B cell (primary cell): ENCODE measurements around the gene SLFN11. TPM values are rescaled to one million over a fixed set of nuclear protein-coding genes. Genes with fewer than 3 reads are reported as not detected.
A peak's percentile ranks its signal among the peaks of the same experiment; 100 is the strongest.

ENCODE experiments used
- ATAC-seq: fragments of 200-7000 bp; cut with Tn5 transposase; one replicate; pipeline ENCODE4 v1.10.0; 2021; ENCODE audit warnings: low read depth, mild to moderate bottlenecking, moderate number of reproducible peaks, moderate library complexity
- CTCF ChIA-PET: fragments of 350-600 bp; sonication (Branson Sonifier 250); formaldehyde crosslinking; loops from one replicate; lab custom pipeline; 2021; ENCODE audit warnings: antibody characterized with exemption, inconsistent platforms; lab: Charles Lee
- POLR2A ChIA-PET: fragments of 350-600 bp; sonication (Branson Sonifier 250); formaldehyde crosslinking; loops from one replicate; lab custom pipeline; 2021; ENCODE audit warnings: antibody characterized with exemption; lab: Charles Lee
- DNase-seq: peaks from one replicate; pipeline ENCODE4 v3.0.0; 2013
- H2AFZ ChIP-seq: 2 replicates; pipeline ENCODE4 v1.6.1; 2012; ENCODE audit warnings: mild to moderate bottlenecking, low read depth, low read length; ENCODE audit not compliant: insufficient read depth, poor library complexity, severe bottlenecking
- H3K27ac ChIP-seq, 2 donors: 1 replicate in 1 of 2; 2 replicates in 1 of 2; pipeline ENCODE4 v1.5.1; 2012 to 2013; ENCODE audit warnings: low read length in 2 of 2, mild to moderate bottlenecking in 2 of 2, moderate library complexity in 1 of 2
- H3K27me3 ChIP-seq, 4 experiments: fragments of 200-600 bp in 1 of 4; sonication (generic) in 1 of 4; replicated peaks in 1 of 4; 1 replicate in 2 of 4; 2 replicates in 2 of 4; pipeline versions ENCODE4 v1.6.1 to v1.7.0; 2013 to 2016; ENCODE audit warnings: low read length in 3 of 4, mild to moderate bottlenecking in 2 of 4, mixed read lengths in 1 of 4, moderate library complexity in 1 of 4; ENCODE audit not compliant: insufficient read depth in 4 of 4, control insufficient read depth in 3 of 4; ENCODE audit errors: control extremely low read depth in 1 of 4
- H3K36me3 ChIP-seq, 2 experiments: replicated peaks in 1 of 2; 1 replicate in 1 of 2; 2 replicates in 1 of 2; pipeline versions ENCODE4 v1.6.1 to v1.7.1; 2013; ENCODE audit warnings: low read length in 1 of 2; ENCODE audit not compliant: insufficient read depth in 2 of 2, control insufficient read depth in 1 of 2; ENCODE audit errors: control extremely low read depth in 1 of 2, extremely low read depth in 1 of 2
- H3K4me1 ChIP-seq, 2 donors: fragments of 200-600 bp in 1 of 2; sonication (generic) in 1 of 2; 1 replicate in 1 of 2; 2 replicates in 1 of 2; pipeline versions ENCODE4 v1.5.1 to v1.6.1; 2013 to 2017; ENCODE audit warnings: low read length in 2 of 2; ENCODE audit not compliant: control insufficient read depth in 2 of 2, insufficient read depth in 2 of 2
- H3K4me2 ChIP-seq: replicated peaks from 2 replicates; pipeline ENCODE3; 2012; ENCODE audit warnings: mild to moderate bottlenecking, low read depth, low read length; ENCODE audit not compliant: poor library complexity, severe bottlenecking
- H3K4me3 ChIP-seq, 5 experiments: fragments of 200-600 bp in 1 of 5; sonication (generic) in 1 of 5; 1 replicate in 3 of 5; 2 replicates in 2 of 5; pipeline versions ENCODE4 v1.5.1 to v1.7.0; 2011 to 2016; ENCODE audit warnings: low read length in 4 of 5, mild to moderate bottlenecking in 4 of 5, low read depth in 2 of 5, control low read depth in 1 of 5, moderate library complexity in 1 of 5; ENCODE audit not compliant: insufficient read depth in 1 of 5; ENCODE audit errors: control extremely low read depth in 1 of 5, extremely low read depth in 1 of 5
- H3K79me2 ChIP-seq: fragments of 200-600 bp; sonication (generic); one replicate; pipeline ENCODE4 v1.6.0; 2016; ENCODE audit warnings: low read length; ENCODE audit not compliant: control insufficient read depth, insufficient read depth
- H3K9ac ChIP-seq: fragments of 200-600 bp; sonication (generic); 2 replicates; pipeline ENCODE4 v1.6.1; 2017; ENCODE audit warnings: mild to moderate bottlenecking, low read length, moderate library complexity
- H3K9me3 ChIP-seq, 3 donors: one replicate each; pipeline versions ENCODE4 v1.6.1 to v1.7.1; 2013; ENCODE audit warnings: low read length in 2 of 3; ENCODE audit not compliant: control insufficient read depth in 2 of 3, insufficient read depth in 1 of 3; ENCODE audit errors: control extremely low read depth in 1 of 3
- H4K20me1 ChIP-seq: 2 replicates; pipeline ENCODE4 v1.6.0; 2012; ENCODE audit warnings: mild to moderate bottlenecking, low read length; ENCODE audit not compliant: insufficient read depth, control insufficient read depth, poor library complexity, severe bottlenecking
- H3K27ac Mint-ChIP-seq: one replicate; pipeline ENCODE4 v1.8.0; 2021; ENCODE audit warnings: mixed read lengths
- H3K27me3 Mint-ChIP-seq: one replicate; pipeline ENCODE4 v1.8.0; 2021; ENCODE audit warnings: mixed read lengths
- H3K4me1 Mint-ChIP-seq: one replicate; pipeline ENCODE4 v1.8.0; 2021; ENCODE audit warnings: mixed read lengths
- H3K4me3 Mint-ChIP-seq: one replicate; pipeline ENCODE4 v1.8.0; 2021; ENCODE audit warnings: mixed read lengths
- H3K9me3 Mint-ChIP-seq: one replicate; pipeline ENCODE4 v1.8.0; 2022; ENCODE audit warnings: mixed read lengths; ENCODE audit not compliant: insufficient read depth
- EZH2 ChIP-seq: IDR thresholded peaks from 2 replicates; pipeline ENCODE4 v1.6.1; 2012; ENCODE audit warnings: borderline replicate concordance, low read depth, mild to moderate bottlenecking, moderate library complexity, low read length; ENCODE audit not compliant: insufficient read depth, poor library complexity, severe bottlenecking
- WGBS: methylation state at CpG from one replicate; pipeline ENCODE4 v1.1.5; 2013; ENCODE audit warnings: missing lambda C conversion rate; ENCODE audit not compliant: insufficient coverage; 5-methylcytosine and 5-hydroxymethylcytosine counted together
- intact Hi-C: fragments of 100-400 bp; cut with micrococcal nuclease; formaldehyde crosslinking; loops from one replicate; pipeline ENCODE4 v1.10.0; 2022
- polyA plus RNA-seq: library from polyadenylated mRNA; depleted of rRNA; stranded (reverse); fragments of >200 nt; gene quantifications from 2 replicates; pipeline ENCODE4 v1.2.3, GENCODE V29; 2012
- total RNA-seq, 2 donors: library from RNA; stranded (reverse); fragments of 120-200 nt in 1 of 2; gene quantifications; 1 replicate in 1 of 2; 2 replicates in 1 of 2; pipeline versions ENCODE4 v1.2.3 to v1.2.4, GENCODE V29; 2013 to 2022
- TF ChIP-seq, protein P1 (sequence below): fragments of 200-600 bp; IDR thresholded peaks from one replicate; pipeline ENCODE4 v1.8.0; 2022; ENCODE audit warnings: antibody characterized with exemption, mild to moderate bottlenecking

The SLFN11 gene
- total and polyA plus RNA-seq, 2 donors (not counting 1 experiment from before 2014, with no cell fraction given): 11.3 to 48.1 TPM

DNA sequence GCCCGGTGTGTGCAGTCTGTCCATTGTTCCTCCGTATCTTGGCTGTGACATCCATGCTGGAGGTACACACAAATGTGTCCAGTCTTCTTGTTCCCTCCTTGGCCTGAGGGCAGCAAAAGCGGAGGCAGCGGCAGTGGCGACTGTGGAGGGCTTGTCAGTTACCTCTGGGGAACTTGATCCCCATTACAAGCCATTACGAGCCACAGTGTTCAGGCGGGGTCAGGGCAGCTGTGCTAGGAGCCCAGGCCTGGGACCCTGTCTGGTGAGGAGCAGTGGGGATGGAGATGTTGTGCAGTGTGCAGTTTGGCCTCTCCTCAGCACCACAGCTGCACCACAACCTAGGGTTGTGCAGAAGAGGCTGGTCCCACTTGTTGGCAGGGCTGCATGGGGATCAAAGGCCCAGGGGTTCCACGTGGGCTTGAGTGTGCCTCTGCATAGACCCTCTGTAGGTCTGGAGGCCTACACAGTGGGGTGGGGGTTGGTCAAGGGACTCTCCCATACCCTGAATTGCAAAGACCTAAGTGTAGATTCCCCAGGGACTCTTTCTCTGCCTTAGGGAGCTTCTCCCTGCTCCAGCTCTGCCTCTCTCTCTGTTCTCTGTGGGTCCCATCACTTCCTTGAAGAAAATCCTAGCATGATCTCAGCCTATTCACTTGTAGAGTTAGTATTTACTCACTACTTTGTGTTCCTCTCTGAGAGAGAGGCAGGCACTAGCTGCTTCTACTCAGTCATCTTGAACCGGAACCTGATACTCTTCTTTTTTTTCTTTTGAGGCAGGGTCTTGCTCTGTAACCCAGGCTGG is 58.8 kb downstream of the SLFN11 start:
- Histone ChIP-seq H3K36me3 (no peaks in the 10 kb centered on the region), H3K4me1 (peaks cover 8 to 17% of the 10 kb centered on the region in 2 donors), H3K27me3 (peaks cover 0 to 4% (median 0%) of the 10 kb centered on the region in 4 experiments), H3K27ac (no peak overlapping the region), H3K9me3 (no peaks in the 10 kb centered on the region), H3K9ac (no peak overlapping the region), H3K79me2 (no peaks in the 10 kb centered on the region), H4K20me1 (no peaks in the 10 kb centered on the region), H3K4me2 (peak overlapping the region; percentile 93), H2AFZ (peak overlapping the region; percentile 78), H3K4me3 (no peak overlapping the region)
- Mint-ChIP-seq H3K27ac (peak overlapping the region; percentile 92), H3K9me3 (no peaks in the 10 kb centered on the region), H3K4me3 (peak overlapping the region; percentile 94), H3K27me3 (no peaks in the 10 kb centered on the region), H3K4me1 (peaks cover 18% of the 10 kb centered on the region)
- CTCF ChIA-PET: interaction anchor here (0.5 to 7.0 kb wide), 13 partner anchors 16 to 230 kb away, joined by 3 to 360 read pairs (median 4); partner anchors contain the start of genes SLFN11, SLFN12L and SLFN13
- DNase-seq (peak; percentile 16), ATAC-seq (no peak)
- intact Hi-C loops: loop anchor here (5.0 kb wide), 1 partner anchor 133 kb away; the partner anchor contains the start of gene SLFN13
- POLR2A ChIA-PET: interaction anchor here (3.0 kb wide), 1 partner anchor 218 kb away, joined by 12 read pairs; no protein-coding TSS in a partner anchor
- WGBS: 91% methylated on average over 7 of the region's 9 CpGs
- TF ChIP-seq, protein P1, sequence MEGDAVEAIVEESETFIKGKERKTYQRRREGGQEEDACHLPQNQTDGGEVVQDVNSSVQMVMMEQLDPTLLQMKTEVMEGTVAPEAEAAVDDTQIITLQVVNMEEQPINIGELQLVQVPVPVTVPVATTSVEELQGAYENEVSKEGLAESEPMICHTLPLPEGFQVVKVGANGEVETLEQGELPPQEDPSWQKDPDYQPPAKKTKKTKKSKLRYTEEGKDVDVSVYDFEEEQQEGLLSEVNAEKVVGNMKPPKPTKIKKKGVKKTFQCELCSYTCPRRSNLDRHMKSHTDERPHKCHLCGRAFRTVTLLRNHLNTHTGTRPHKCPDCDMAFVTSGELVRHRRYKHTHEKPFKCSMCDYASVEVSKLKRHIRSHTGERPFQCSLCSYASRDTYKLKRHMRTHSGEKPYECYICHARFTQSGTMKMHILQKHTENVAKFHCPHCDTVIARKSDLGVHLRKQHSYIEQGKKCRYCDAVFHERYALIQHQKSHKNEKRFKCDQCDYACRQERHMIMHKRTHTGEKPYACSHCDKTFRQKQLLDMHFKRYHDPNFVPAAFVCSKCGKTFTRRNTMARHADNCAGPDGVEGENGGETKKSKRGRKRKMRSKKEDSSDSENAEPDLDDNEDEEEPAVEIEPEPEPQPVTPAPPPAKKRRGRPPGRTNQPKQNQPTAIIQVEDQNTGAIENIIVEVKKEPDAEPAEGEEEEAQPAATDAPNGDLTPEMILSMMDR: no peak
- no peak for TF ChIP-seq EZH2
